DMS 273 treated with DMSO at 0.1 percent for 48 hours (cell line): Measurements from ENCODE around the gene CD48.

Source experiments
- DNase-seq: peaks from one replicate; lab custom pipeline; 2025; lab: John Stamatoyannopoulos, UW

The CD48 gene

GRCh38 chr1:160711602-160712311 is at the start of gene CD48:
Gene CD48 (minus strand): TSS chr1:160711822. CDS start chr1:160711763, 59 bp downstream.
- no peak for DNase-seq

- DNase-seq: no peak
Observed at GRCh38 chr1:160761046-160761445, 49.4 kb upstream of the CD48 start.

GRCh38 chr1:160759740-160760139 is 48.1 kb upstream of the CD48 start:
- DNase-seq: no peak

- no peak for DNase-seq
Observed at GRCh38 chr1:160758521-160758920, 46.9 kb upstream of the CD48 start.

- DNase-seq: no peak
Observed at GRCh38 chr1:160756849-160757201, 45.2 kb upstream of the CD48 start.

GRCh38 chr1:160755911-160756848 is 44.6 kb upstream of the CD48 start:
- DNase-seq: no peak

- no peak for DNase-seq
Observed at GRCh38 chr1:160755461-160755860, 43.8 kb upstream of the CD48 start.

- DNase-seq: no peak
Observed at GRCh38 chr1:160753594-160753993, 42.0 kb upstream of the CD48 start.

GRCh38 chr1:160752924-160753323 is 41.3 kb upstream of the CD48 start:
- DNase-seq: no peak

GRCh38 chr1:160752406-160752805 is 40.8 kb upstream of the CD48 start:
- no peak for DNase-seq

- DNase-seq: no peak
Observed at GRCh38 chr1:160750608-160751007, 39.0 kb upstream of the CD48 start.

- DNase-seq: no peak
Observed at GRCh38 chr1:160748878-160749269, 37.3 kb upstream of the CD48 start.

- DNase-seq: no peak
Observed at GRCh38 chr1:160748181-160748877, 36.7 kb upstream of the CD48 start.

- DNase-seq: no peak
Observed at GRCh38 chr1:160747717-160748116, 36.1 kb upstream of the CD48 start.

GRCh38 chr1:160746836-160747500 is 35.3 kb upstream of the CD48 start:
- DNase-seq: no peak

GRCh38 chr1:160745551-160745950 is 33.9 kb upstream of the CD48 start:
- DNase-seq: no peak

GRCh38 chr1:160744852-160745520 is 33.4 kb upstream of the CD48 start:
- no peak for DNase-seq

- no peak for DNase-seq
Observed at GRCh38 chr1:160744199-160744851, 32.7 kb upstream of the CD48 start.

GRCh38 chr1:160743266-160743665 is 31.6 kb upstream of the CD48 start:
- DNase-seq: no peak

- no peak for DNase-seq
Observed at GRCh38 chr1:160742428-160743127, 31.0 kb upstream of the CD48 start.
